SIG-M5 treated with dmso at 0.1 percent for 504 hours (cell line): ENCODE measurements around the gene FBXO22.
"Not testable (repeated sequence)": the region's sequence is repeated elsewhere in the genome, so short reads cannot be mapped to it uniquely, and the experiment has no call there.

Source experiments
- DNase-seq: peaks from one replicate; lab custom pipeline; 2025; ENCODE audit not compliant: unreplicated experiment; lab: John Stamatoyannopoulos, UW

The FBXO22 gene

DNA sequence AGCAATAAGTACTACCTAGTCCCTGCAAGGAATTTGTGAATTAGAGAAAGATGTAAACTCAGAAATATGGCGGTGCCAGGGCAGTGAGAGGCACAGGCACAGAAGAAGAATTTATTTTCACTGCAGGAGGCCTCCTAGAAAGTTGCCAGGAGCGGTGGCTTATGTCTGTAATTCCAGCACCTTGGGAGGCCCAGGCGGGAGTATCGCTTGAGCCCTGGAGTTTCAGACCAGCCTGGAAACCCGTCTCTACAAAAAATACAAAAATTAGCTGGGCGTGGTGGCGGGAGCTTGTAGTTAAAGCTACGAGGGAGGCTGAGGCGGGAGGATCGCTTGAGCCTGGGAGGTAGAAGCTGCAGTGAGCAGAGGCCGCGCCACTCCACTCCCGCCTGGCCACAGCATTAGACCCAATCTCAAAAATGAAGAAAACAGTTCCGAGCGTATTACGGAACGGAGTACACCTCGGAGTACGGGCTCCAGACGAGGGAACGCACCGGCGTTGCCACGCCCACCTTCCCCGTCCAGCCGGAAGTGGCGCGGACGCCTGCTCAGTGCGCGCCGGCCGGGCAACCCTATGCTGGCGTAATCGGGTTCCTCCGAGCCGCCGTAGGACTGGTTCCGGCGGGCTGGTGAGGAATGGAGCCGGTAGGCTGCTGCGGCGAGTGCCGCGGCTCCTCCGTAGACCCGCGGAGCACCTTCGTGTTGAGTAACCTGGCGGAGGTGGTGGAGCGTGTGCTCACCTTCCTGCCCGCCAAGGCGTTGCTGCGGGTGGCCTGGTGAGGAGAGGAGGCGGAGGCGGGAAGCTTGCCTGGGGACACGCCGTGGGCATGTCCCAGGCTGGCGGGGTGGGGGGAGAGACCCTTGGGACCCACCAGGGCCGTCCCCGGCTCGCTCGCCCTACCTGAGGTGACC, at the start of gene FBXO22:
FBXO22 (plus strand) TSS at position 548 of the 909 bp plus-strand sequence; CDS start at position 634, 86 bp downstream.
- DNase-seq, result peak; percentile 87

DNA sequence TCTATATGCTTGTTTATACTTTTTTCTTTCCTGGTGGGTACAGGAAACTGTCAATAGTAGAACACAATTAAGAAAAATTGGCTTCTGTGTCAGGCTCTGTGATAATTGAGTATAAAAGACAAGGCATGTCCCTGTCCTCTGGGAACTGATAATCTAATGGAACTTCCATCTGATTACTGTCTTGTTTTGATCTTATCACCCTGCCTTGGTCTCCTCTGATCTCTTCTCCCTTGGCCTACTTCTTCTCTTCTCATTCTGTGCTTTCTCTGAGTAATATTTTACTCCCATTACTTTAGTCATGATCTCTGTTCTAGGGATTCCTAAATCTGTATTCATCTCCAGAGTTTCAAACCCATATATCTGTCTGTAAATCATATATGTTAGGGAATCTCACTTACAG, 45.8 kb upstream of the FBXO22 start:
- no peak for DNase-seq

DNA sequence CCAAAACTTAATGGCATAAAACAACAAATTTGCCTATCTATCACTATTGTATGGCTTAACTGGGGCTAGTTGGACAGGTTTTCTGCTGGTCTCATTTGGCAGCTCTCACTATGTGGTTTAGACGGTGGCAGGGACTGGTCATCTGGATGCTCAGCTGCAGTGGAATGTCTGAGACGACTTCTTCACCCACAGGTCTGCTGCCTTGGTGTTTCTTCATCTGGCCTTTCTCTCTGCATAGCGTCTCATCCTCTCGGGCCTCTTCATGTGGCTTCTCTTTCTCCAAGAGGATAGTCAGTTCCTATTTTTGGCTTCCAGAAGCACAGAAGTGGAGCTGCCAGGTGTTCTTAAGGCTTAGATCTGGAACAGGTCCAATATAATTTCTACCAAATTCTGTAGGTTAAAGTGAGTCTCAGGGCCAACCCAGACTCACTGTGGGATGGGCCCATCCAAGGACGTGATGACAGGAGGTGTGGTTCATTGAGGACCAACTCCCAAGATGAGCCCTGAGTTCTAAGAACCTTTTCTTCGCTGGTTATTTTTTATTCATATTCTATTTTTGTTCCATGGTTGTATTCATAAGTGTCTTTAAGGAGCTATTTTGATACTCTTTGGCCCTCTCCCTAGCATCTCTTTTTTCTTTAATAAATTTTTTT, 41.8 kb upstream of the FBXO22 start:
- DNase-seq, result no peak

DNA sequence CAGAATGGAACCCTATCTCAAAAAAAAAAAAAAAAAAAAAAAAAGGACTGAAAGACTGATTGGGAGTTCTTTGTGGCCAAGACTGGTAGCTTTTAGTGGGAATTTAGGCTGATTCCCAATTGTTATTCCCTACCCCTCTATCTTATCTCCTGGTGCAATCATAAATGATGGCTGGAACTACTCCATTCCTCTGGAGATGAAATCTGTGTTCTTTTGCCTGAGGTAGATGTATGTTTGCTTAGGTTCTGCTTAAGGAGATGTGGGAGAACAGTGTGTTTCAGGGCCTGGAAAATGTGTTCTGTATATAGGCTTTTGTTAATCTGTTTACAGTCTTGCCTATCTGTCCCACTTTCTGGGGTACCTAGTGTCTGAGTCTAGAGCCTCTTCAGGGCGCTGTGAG, 40.9 kb upstream of the FBXO22 start:
- no peak for DNase-seq

DNA sequence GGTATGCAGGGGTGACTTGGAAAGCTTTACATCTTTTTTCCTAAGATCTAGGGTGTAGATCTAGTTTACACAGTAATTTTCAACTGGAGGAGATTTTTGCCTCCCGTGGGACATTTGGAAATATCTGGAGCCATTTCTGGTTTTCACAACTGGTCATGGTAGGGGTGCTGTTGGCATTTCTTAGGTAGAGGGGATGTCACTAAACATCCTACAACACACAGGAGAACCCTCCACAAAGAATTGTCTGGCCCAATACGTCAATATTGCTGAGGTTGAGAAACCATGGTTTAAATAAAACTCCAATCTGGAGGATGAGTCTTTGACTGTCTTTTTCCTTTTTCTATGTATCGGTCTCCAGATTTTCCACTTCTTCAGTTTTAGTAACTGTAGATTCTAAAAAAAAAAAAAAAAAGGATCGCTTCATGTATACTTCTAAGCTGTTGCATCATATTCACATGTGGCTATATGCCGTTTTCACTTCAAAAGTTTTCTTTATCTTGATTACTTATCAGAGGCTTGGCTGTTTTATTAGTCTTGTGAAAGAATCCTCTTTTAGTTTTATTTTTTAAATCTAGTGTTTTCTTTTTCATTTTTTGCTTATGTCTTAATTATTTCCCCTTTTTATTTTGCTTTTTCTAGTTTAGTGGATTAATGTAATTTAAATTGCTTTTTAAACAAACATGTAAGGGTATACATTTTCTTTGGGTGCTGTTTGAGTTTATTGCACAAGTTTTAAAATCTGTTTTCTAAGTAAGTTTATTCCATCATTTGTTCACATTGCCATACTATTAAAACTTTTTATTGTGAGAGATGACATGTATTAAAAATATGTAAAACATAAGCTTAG, 39.2 kb upstream of the FBXO22 start:
- no peak for DNase-seq

DNA sequence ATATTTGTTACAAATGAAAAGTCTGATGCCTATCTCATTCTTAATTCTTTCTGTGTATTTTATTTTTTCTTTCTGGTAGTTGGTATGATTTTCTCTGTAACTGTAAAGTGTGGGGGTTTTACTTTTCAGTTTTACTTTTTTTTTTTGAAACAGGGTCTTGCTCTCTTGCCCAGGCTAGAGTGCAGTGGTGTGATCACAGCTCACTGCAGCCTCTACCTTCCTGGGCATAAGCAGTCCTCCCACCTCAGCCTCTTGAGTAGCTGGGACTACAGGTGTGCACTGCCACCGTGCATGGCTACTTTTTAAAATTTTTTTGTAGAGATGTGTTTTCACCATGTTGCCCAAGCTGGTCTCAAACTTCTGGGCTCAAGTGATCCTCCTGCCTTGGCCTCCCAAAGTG, 37.6 kb upstream of the FBXO22 start:
- DNase-seq, result not testable (repeated sequence)

DNA sequence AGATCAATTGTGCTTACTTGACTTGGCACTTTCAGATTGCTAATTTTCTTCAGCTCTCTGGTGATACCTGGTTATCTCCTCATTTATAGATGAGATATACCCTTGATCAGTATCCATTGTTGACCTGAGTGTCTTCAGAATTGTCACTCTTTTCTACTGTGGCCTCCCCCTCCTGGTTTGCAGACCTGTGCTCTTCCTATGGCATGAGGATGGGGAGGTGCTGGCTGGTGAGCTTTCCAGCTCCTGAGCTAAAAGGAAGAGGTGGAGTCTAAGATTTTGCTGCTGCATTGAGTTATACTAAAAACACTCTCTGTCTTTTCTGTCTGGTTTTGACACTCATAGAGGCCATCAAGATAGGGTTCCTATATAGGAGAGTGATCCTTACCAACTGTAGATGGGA, 36.8 kb upstream of the FBXO22 start:
- no peak for DNase-seq

DNA sequence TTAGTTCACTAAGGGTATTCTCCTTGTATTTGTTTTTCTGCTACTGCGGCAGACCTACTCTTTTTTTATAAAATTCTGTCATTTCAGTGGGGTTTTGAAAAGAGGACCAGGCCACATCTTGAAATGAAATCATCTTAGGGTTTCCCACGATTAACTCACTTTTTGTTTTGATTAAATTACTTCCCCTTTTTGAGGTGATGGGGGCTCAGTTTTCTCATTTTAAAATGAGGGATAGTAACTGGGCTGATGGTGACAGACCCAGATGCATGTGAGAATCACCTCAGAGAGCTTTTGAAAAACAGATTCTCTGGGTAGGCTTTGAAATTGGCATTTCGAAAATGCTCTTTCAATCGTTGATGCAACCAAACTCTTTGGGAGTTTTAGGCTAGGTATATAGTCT, 36.2 kb upstream of the FBXO22 start:
- DNase-seq, result no peak

DNA sequence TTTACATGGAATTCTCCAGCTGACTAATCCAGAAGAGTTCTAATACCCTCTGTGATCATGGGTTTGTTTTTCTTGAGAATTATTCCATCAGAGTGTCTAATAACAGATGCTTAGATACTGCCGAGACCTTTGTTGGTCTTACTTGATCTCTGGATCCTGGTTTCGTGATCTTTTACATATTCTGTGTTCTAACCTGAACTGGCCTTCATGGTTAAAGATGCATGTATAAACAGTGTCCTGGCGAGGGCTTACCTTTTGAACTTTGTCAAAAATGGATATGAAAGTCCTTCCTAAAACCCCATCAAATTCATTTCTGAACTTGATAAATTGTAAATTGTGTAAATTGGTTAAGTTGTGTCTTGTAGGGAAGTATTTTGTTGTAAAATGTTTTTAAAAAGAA, 35.7 kb upstream of the FBXO22 start:
- no peak for DNase-seq

DNA sequence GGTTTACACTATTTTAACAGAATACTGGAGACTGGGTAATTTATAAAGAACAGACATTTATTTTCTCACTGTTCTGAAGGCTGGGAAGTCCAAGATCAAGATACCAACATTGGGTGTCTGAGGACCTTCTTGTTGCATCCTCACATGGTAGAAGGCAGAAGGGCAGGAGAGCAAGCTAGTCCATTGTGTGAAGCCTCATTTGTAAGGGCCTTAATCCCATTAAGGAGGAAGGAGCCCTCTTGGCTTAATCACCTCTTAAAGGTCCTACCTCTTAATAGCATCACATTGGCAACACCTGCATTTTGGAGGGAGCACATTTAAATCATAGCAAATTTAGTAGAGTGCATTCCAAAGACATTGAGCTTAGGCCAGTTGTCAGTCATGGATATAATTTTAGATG, 34.2 kb upstream of the FBXO22 start:
- DNase-seq, result no peak

DNA sequence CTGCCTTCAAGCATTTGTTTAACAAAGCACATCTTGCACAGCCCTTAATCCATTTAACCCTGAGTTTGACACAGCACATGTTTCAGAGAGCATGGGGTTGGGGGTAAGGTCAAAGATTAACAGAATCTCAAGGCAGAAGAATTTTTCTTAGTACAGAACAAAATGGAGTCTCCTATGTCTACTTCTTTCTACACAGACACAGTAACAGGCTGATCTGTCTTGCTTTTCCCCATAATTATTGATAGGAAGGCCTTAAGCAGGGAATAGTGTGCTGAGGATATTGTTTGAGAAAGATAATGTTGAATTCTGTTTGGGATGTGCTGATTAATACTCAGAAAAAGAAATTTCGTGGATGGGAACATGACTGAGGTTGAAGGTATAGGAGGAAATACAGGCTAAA, 32.1 kb upstream of the FBXO22 start:
- DNase-seq, result not testable (repeated sequence)

DNA sequence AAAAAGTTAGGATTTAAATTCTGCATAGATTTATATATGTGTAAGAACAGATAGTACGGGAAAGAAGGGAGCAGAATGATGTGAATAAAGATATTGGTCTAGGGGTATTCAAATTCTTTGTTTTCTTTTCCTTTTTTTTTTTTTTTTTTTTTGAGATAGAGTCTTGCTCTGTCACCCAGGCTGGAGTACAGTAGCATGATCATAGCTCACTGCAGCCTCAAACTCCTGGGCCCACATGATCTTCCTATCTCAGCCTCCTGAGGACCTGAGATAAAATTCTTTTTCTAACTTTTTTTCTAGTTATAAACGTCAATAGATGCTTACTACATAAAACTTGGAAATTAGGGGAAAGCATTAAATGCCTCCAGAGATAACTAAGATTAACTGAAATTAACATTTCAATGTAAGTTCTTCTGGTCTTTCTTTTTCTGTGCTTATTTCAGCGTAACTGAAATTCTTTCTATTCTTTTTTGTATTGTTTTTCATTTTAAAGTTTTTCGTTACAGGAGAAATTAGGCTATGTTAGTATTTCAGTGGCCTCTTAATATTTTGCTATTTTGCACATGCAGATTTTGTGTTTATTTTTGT, 31.2 kb upstream of the FBXO22 start:
- no peak for DNase-seq

DNA sequence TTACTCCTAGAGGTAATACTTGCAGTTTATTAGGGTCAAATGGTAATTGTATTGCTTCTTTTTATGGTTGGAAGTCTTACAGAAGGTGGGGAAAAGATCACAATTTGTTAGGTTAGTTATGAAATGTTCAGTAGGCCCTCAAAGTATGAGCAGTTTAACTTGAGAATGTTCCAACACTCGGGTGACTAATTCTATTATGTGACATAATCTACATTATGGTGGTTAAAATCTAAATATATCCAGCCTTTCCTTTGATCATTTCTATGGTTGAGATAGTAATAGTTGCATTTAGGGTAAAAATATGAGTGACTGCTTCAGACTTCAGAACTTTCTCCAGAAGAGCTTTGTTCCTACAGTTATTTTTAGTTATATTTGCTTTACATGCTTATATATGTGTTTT, 19.6 kb upstream of the FBXO22 start:
- DNase-seq, result no peak

DNA sequence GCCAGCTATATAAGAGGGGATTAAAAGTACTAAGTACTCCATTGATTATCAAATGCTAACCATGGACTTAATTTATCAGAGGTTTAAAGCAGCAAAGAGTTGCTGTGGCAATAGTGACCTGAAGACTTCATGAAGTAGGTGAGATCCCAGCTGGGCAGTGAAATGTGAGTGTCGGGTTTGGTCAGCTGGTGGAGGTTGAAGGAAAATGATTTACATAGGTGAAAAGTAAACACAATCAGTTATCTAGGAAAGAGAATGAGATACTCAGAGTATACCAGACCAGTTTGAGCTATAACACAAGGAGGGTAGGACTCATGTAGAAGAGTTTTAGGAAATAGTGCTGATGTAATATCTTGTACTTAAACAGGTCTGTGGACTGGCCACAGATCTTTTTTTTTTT, 16.5 kb upstream of the FBXO22 start:
- DNase-seq, result no peak

DNA sequence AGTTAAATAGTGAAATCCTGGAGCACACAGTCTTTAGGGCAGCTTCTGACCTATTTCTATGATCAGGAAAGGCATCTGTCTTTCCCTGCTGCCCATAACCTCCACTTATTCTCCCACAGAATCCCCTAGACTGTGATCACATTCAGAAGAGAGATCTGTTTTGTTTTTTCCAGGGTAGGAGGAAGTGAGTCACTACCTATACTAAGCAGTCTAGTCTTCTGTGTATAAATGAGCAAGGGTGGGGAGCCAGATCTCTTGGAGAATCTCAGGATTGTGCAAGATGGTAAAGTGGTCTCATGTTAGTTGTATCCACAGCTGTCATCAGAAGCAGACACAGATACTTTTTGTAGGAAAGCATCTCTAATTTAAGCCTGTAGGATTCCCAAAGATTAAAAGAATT, 11.8 kb upstream of the FBXO22 start:
- DNase-seq, result peak; percentile 78

DNA sequence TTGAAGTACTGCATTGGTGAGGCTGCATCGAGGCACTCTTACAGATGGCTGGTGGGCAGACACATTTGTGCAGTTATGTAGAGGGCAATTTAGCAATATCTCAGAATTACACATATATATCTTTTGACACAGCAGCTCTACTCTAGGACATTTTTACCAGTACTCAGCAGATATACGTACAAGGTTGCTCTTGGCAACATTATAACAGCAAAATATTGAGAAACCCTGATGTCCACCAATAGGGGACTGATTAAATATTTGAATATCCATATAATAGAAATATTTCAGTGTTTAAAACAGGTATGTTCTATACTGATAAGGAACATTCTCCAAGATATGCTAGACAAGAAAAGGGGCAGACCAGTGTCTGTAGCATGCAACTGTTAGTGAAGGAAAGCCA, 7.9 kb upstream of the FBXO22 start:
- DNase-seq, result no peak

DNA sequence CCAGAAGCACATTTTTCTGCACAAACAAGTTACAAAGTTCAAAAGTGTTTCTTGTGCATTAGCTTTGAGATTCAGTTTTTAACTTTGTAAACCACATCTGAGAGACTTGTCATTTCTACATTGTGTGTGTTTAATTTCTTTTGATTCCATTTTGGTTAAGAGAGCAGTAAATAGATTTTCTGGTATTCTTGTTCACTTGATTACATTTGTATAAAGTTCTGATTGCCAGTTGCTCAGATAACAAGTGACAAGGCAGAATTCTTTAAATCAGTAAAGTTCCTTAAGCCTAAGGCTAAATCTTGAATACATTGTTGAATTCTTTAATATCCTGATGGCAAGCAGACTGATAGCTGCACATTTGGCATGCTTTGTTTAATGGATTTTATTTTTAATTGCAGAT, 3.1 kb upstream of the FBXO22 start:
- no peak for DNase-seq

DNA sequence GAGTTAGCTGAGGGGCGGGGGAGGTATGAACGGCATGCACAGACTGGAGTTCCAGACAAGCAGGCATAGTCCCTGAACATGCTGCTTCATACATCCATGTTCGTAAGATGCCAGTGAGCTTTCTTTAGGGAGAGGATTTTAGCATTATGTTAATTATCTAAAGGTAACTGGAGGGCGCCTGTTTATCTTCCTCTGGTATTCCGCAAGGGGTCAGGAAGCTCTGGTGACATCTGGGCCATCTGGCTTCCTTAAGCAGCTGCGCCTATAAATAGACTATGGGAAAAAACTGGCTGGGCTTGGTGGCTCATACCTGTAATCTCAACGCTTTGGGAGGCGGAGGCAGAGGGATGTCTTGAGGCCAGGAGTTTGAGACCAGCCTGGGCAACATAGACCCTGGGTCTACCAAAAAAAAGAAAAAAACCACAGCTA, 1.5 kb upstream of the FBXO22 start:
- no peak for DNase-seq

DNA sequence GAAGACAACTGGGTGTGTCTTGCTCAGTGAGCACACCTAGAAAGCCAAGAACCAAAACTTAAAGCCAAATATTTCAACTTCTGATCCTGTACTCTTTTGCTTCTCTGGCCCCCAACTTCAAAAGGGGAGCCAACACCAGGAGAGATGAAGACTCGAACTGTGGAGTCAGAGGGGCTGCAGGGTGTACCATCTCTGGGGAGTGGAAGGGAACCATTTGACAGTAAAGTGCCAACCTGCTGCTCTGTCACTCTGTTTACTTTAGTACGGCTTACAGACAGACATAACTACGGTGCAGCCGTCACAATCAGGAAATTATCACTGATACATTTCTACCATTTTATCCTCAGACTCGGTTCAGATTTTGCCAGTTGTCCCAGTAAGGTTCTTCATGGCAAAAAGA, 1.6 kb downstream of the FBXO22 start:
- no peak for DNase-seq

DNA sequence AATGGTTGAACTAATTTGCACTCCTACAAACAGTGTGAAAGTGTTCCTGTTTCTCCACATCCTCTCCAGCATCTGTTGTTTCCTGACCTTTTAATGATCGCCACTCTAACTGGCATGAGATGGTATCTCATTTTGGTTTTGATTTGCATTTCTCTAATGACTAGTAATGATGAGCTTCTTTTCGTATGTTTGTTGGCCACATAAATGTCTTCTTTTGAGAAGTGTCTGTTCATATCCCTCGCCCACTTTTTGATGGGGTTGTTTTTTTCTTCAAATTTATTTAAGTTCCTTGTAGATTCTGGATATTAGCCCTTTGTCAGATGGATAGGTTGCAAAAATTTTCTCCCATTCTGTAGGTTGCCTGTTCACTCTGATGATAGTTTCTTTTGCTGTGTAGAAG, 6.7 kb downstream of the FBXO22 start:
- not testable (repeated sequence) for DNase-seq

DNA sequence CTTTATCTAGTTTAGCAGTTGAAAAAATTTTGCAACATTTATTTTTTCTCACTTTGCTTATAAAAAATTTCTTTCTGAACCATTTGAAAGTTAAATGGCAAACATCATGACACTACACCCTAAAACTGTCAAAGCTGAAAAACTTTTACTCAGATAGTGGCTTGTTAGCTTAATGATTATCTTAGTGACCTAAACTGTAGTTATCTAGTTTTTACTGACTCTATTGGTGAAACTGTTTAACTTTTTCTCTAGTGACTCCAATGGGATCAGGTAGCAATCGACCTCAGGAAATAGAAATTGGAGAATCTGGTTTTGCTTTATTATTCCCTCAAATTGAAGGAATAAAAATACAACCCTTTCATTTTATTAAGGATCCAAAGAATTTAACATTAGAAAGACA, 13.3 kb downstream of the FBXO22 start:
- no peak for DNase-seq
